GM10266 (cell line): ENCODE results near the gene N4BP2L2.

Experiments
- DNase-seq: peaks from one replicate; pipeline ENCODE4 v3.0.0; 2012; ENCODE audit errors: extremely low spot score
- TF ChIP-seq, protein P1 (sequence below): IDR thresholded peaks from 2 replicates; pipeline ENCODE4 v1.5.1; 2012; ENCODE audit warnings: mild to moderate bottlenecking, low read depth; ENCODE audit not compliant: control insufficient read depth, insufficient read depth; ENCODE audit errors: missing control alignments

N4BP2L2 gene

GRCh38 chr13:32503727-32504126 lies 34.9 kb downstream of the N4BP2L2 start:
- TF ChIP-seq, protein P1, sequence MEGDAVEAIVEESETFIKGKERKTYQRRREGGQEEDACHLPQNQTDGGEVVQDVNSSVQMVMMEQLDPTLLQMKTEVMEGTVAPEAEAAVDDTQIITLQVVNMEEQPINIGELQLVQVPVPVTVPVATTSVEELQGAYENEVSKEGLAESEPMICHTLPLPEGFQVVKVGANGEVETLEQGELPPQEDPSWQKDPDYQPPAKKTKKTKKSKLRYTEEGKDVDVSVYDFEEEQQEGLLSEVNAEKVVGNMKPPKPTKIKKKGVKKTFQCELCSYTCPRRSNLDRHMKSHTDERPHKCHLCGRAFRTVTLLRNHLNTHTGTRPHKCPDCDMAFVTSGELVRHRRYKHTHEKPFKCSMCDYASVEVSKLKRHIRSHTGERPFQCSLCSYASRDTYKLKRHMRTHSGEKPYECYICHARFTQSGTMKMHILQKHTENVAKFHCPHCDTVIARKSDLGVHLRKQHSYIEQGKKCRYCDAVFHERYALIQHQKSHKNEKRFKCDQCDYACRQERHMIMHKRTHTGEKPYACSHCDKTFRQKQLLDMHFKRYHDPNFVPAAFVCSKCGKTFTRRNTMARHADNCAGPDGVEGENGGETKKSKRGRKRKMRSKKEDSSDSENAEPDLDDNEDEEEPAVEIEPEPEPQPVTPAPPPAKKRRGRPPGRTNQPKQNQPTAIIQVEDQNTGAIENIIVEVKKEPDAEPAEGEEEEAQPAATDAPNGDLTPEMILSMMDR, result no peak
- no peak for DNase-seq

GRCh38 chr13:32501064-32501463 lies 37.5 kb downstream of the N4BP2L2 start:
- no peak for DNase-seq
- TF ChIP-seq, protein P1, result no peak

- no peak for DNase-seq
- TF ChIP-seq, protein P1, result no peak
Observed at GRCh38 chr13:32499538-32500210, 38.9 kb downstream of the N4BP2L2 start.

DNA sequence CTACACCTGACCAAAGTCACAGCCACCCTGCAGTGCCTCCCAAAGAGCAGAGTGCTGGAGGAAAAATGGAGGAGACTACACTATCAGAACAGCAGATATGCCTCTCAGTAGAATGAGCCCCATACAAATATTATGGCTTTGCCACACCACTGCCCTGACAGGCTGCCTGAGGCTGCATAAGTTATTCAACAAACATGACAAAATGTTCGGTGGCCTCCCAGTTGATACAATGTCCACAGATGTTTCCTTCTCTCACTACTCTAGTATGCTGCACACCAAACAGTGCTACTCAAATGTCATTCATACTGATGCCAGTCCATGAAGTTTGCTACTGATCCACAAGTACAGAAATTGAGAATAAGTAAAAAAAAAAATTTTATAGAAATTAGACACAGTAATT lies 41.0 kb downstream of the N4BP2L2 start:
- no peak for DNase-seq

DNA sequence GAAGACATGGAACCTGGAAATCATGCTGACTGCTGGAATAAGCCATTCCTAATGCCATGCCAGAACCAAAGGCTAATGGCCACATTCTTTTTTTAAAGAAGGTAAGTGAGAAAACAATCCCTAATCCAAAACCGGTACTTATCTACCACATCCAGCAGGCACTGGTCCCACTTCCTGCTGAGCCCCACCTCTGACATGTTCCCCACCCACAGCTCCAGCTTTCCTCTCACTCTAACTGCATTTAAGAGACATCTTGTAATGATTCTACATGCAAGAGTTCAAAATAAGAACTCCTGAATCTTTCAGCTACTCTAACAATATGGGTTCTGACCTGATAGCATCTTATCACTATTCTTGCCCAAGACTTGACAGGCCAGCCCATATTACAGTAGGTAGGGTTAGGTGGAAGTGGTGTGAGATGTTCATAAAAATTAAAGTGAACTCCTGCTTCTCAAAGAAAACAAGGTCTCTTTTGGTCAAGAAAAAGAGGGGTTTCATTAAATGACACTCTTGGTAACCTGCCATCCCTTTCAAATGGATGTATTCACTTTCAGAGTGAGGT lies 41.9 kb downstream of the N4BP2L2 start:
- TF ChIP-seq, protein P1, result no peak
- no peak for DNase-seq

More for the DNA sequence above, 41.0 kb downstream of the N4BP2L2 start:
- TF ChIP-seq, protein P1, result no peak

GRCh38 chr13:32495841-32496240 lies 42.8 kb downstream of the N4BP2L2 start:
- TF ChIP-seq, protein P1, result no peak
- DNase-seq, result no peak

DNA sequence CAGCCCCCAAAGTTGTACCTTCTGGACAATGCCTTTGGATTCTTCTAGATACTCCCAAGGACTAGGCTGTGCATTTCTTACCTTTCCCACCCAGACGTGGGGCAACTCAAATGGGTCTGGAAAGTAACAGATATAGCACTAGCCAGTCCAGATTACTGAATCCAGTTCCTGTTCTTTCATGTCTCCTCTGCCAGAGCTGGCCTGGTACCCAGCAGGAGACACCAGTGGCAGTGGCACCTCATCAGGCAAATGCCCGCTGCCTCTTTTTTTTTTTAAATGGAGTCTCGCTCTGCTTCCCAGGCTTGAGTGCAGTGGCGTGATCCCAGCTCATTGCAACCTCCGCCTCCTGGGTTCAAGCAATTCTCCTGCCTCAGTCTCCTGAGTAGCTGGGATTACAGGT lies 43.2 kb downstream of the N4BP2L2 start:
- TF ChIP-seq, protein P1, result no peak
- DNase-seq, result no peak
